Activated CD8-positive, alpha-beta memory T cell treated with anti-CD3 and anti-CD28 coated beads, Interleukin-2, amount 50 U/mL, for 1 hour (primary cell): ENCODE data around the gene KCNJ12.
"Not testable (repeated sequence)": the region's sequence is repeated elsewhere in the genome, so short reads cannot be mapped to it uniquely, and the experiment has no call there.

ENCODE experiments used
- DNase-seq: peaks from one replicate; pipeline ENCODE4 v3.0.0-alpha.2; 2020; ENCODE audit errors: extremely low read depth

KCNJ12 gene

GRCh38 chr17:21387616-21388015 lies 11.5 kb downstream of the KCNJ12 start:
- DNase-seq, result no peak

- no peak for DNase-seq
Observed at GRCh38 chr17:21388066-21388465, 11.9 kb downstream of the KCNJ12 start.

DNA sequence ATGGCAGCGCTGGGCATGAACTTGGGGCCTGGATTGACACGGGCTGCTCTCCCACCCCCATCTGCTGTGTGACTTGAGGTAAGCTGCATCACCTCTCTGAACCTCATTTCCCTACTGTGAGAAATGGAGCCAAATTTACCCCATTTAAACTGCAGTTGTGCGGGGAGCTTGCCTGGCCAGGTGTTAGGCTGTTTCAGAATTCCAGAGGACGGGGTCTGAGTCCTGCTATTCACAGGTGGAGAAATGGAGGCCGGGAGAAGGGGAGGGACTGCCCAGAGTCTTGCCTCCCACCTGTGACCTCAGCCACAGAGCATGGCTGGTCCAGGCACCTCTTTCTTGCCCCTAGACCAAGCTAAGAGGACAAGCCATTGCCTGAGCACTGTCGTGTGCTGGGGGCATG lies 12.8 kb downstream of the KCNJ12 start:
- DNase-seq, result no peak

DNA sequence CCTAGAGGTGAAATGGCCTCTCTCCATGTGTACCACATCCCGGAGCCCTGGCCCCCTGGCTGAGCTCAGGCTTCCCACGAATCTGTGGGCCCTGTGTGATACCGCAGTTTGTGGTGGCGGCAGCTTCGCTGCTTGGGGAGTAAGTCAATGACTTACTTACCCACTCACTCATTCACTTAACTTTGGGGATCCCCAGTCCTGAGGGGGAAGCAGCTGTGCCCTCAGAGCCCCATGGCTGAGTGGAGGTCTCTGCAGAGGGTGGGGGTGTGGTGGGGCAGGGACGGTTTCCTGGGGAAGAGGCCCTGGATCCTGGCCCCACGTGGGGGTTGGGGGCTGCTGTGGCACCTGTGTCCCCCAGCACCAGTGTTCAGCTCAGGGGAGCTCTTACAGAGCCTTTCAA lies 13.2 kb downstream of the KCNJ12 start:
- no peak for DNase-seq

GRCh38 chr17:21390294-21390693 lies 14.1 kb downstream of the KCNJ12 start:
- no peak for DNase-seq

DNA sequence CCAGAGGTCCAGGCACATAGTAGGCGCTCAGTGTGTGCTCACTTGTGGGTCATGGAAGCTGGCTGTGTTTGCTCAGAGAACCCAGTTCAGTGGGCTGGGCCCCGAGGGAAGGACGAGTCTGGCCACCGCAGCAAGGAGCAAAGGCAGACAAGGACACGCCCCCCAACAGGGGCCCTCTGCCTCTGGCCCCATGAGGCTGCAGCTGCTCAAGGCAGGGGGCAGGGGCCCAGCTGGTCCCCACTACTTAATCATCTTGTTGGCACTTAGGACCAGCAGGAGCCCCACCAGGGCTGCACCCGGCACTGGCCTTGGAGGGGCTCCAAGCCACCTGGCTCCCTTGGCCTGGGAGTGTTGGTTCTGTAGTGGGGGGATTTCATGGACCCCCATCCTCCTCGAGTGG lies 16.1 kb downstream of the KCNJ12 start:
- DNase-seq, result no peak

DNA sequence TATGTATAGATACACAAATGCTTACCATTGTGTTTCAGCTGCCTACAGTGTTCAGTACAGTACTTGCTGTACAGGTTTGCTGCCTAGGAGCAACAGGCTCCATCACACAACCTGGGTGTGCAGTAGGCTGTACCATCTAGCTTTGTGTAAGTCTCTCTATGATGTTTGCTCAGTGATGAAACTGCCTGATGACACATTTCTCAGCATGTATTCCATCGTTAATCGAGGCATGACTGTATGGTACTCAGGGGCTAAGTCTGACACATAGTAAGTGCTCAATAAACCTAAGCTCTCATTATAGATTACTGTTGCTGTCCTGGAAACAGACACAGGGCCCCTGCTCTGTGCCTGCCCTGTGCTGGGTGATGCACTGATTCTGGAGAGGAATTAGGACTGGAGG lies 18.1 kb downstream of the KCNJ12 start:
- DNase-seq, result no peak

GRCh38 chr17:21395764-21396163 lies 19.6 kb downstream of the KCNJ12 start:
- no peak for DNase-seq

DNA sequence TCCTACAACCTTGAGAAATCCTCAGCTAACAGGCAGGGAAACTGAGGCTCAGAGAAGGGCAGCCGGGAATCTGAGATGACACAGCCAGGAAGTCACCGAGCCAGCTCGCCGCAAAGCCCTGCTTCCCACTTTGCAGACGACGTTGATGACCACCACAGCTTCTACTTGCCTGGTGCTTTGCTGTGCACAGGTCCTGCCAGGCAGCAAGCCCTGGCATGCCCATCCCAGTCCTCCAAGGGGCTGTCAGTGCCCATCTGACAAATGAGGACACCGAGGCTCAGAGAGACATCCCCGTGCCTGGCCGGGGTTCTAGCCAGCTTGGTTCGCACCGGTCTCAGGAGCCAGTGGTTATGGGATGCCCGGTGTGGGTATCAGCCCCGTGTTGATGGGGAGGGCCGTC lies 20.1 kb downstream of the KCNJ12 start:
- no peak for DNase-seq

- no peak for DNase-seq
Observed at GRCh38 chr17:21397341-21398190, 21.4 kb downstream of the KCNJ12 start.

DNA sequence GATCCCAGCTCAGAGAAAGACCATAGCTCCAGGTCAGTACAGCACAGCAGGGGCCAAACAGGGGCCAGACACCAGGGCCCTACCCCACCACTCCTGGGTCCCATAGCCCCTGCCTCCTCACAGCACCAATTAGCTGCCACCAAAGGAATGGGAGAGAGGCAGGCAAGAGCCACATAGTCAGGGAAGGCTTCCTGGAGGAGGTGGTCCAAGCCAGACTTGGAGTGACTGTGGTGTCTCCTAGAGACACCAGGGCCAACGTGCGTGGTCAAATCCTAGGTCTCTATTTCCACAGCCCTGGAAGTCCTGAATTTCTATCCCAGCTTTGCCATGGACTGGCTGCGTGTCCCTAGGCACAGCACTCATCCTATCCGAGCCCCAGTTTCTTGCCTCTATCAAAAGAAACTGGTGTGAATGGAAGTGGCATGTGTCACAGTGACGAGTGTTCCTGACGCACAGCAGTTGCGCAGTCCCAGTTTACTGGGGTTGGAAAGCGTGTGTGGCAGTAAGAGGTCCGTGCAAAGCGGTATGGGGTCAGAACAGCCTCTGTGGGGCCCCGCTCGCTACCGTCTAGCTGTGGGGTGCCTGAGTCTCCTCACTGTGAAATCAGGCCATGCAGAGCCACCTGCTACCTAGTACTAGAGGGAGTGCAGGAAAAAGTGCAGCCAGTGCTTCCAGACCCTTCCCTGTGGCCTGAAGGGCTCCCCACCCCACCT lies 23.5 kb downstream of the KCNJ12 start:
- no peak for DNase-seq

- not testable (repeated sequence) for DNase-seq
Observed at GRCh38 chr17:21400187-21400569, 24.0 kb downstream of the KCNJ12 start.

DNA sequence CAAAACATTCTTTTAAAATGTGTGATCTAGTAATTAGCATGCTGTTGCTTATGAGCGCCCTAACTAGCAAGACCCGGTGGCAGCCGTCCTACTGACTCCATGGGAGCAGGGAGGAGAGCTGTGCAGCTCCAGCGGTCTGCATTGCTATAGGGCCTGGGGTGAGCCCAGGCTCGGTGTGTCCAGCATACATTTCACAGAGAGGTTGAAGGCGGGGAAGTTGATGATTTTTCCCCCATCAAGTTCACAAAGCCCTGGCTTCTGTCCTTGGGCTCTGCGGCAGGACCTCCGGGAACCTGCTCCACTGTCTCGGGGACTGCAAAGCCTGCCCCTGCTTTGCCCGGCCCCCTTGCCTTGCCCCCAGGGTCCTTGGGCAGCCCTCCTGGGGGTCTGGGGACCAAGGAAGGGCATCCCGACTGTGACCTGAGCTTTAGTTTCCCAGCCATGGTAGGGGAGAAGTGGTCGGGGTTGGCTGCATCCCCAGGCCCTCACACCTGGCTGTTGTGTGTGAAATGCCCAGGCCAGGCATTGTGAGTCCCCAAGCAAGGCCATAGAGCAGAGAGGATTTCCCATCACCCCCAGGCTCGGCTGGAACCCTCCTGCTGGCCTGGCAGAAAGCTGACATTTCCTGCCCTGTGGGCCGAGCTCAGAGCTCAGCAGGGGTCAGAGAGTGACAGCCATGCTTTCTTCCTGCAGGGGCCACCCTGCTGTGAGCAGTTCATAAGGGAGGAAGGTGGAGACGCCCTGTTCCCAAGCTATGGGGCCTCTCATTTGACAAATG lies 24.8 kb downstream of the KCNJ12 start:
- DNase-seq, result no peak

GRCh38 chr17:21402166-21402571 lies 26.0 kb downstream of the KCNJ12 start:
- not testable (repeated sequence) for DNase-seq

- DNase-seq, result not testable (repeated sequence)
Observed at GRCh38 chr17:21402926-21403325, 26.8 kb downstream of the KCNJ12 start.

DNA sequence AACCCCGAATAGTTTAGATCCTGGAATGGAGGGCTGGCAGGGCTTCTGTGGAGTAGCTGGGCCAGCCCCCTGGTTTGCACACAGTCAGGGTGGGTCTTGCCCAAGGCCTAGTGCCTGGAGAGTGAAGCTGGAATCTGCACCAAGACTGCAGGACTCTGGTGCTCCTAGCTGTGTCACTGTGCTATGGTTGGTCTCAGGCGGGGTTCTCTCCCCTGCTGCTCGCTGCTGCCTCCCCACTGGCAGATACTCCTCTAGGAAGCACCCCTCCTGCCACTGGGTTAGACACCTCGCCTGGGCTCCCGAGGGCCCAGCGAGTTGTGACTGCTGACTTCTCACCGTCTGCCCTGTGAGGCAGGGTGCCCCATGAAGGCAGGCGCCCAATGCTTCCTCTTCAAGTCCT lies 27.9 kb downstream of the KCNJ12 start:
- DNase-seq, result not testable (repeated sequence)

DNA sequence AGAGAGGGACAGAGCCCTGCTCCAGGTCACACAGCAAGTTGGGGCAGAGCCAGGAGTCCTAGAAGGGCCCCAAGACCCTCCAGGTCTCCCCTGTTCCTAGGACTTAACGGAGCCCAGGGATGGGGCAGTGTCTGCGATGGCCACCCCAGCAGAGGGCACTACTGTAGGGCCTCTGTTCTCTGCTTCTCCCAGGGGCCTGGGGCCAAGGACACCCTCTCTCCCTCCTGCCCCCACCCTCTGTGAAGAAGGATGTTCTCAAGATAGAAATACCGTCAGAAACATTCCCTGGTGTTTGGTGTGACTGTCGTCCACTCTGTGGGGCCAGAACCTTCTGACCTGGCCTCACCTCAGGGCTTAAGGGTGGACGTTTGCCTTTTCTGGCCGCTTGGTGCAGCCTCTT lies 28.4 kb downstream of the KCNJ12 start:
- not testable (repeated sequence) for DNase-seq

GRCh38 chr17:21404956-21405731 lies 29.0 kb downstream of the KCNJ12 start:
- DNase-seq, result not testable (repeated sequence)

- not testable (repeated sequence) for DNase-seq
Observed at GRCh38 chr17:21405904-21406400, 29.8 kb downstream of the KCNJ12 start.

DNA sequence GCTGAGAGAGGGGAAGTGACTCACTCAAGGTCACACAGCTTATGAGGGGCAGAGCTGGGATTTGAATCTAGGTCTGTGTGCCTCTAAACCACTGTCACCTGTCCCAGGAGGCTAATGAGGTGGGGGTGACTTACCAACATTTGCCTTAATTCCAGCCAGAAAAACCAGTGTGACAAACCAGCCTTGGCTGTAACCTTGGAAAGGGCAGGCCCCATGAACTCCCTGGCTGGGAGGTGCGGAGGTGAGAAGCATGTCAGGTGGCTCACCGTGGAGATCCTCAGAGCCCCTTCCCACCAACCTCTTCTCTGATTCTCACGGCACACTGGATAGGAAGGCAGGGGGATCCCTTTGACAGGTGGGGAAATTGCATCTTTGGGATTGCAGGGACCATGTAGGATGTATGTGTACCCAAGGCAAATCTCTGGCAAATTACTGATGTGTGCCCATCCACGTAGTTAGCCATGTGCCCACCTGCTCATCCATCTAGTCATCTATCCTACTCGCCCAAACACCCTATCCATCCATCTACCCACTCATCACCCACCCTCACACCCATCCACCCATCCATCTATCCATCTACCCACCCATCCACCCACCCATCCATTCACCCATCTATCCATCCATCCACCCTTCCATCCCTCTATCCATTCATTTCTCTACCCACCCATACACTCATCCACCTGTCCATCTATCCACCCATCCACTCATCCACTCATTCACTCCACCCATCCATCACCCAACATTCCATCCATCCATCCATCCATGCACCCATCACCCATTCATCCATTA lies 30.7 kb downstream of the KCNJ12 start:
- not testable (repeated sequence) for DNase-seq

DNA sequence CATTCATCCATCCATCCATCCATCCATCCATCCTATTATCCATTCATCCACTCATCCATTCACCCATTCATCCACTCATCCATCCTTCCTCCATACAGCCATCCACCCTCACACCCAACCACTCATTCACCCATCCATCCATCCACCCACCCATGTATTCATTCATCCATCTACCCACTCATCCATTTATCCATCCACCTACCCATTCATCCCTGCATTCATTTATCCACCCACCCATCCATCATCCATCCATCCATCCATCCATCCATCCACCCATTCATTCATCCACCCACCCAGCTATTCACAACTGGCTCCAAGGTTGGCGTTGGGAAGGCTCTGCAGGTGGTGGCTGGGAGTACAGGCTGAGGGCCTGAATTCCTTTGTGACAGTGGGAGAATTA lies 31.6 kb downstream of the KCNJ12 start:
- DNase-seq, result not testable (repeated sequence)
